ENCODE measurements around the gene PRKN.

Gene PRKN

DNA sequence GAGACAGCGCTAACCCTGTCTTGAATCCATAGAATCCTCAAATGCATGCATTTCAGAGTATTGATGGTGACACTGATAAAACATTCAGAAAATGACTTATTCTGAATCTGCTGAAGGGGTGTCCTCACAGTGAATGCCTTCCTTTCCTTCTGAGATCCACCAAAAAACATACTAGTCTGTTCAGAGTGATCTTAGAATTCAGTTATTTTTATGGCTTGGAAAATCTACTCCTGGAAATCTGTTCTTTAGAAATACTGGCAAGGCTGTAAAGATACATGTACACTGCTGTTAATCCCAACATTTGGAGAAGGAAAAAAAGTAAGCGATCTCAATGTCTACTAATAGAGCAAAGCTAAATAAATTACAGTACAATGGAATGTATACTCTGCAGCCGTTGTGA is 781.1 kb downstream of the PRKN start:
- H3K4me3 ChIP-seq (ENCODE audit: low read depth, low read length) = no peak overlapping the region
- TF ChIP-seq, protein P1, sequence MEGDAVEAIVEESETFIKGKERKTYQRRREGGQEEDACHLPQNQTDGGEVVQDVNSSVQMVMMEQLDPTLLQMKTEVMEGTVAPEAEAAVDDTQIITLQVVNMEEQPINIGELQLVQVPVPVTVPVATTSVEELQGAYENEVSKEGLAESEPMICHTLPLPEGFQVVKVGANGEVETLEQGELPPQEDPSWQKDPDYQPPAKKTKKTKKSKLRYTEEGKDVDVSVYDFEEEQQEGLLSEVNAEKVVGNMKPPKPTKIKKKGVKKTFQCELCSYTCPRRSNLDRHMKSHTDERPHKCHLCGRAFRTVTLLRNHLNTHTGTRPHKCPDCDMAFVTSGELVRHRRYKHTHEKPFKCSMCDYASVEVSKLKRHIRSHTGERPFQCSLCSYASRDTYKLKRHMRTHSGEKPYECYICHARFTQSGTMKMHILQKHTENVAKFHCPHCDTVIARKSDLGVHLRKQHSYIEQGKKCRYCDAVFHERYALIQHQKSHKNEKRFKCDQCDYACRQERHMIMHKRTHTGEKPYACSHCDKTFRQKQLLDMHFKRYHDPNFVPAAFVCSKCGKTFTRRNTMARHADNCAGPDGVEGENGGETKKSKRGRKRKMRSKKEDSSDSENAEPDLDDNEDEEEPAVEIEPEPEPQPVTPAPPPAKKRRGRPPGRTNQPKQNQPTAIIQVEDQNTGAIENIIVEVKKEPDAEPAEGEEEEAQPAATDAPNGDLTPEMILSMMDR (IDR thresholded peaks at IDR 0.05; ENCODE audit: low read depth, low read length, missing control alignments) = no peak
- DNase-seq (ENCODE audit: low read depth) = no peak

DNA sequence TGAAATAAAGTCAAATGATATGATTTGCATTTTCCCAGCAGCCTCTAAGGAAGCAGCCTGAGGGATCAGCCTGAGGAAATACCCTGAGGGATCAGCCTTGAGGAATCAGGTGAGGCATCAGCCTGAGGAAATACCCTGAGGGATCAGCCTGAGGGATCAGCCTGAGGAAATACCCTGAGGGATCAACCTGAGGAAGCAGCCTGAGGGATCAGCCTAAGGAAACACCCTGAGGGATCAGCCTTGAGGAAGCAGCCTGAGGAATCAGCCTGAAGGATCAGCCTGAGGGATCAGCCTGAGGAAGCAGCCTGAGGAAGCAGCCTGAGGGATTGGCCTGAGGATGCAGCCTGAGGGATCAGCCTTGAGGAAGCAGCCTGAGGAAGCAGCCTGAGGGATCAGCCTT is 784.0 kb downstream of the PRKN start:
- TF ChIP-seq, protein P1 (IDR thresholded peaks at IDR 0.05; ENCODE audit: low read depth, low read length, missing control alignments) = no peak
- H3K4me3 ChIP-seq (ENCODE audit: low read depth, low read length) = no peak overlapping the region
- DNase-seq (ENCODE audit: low read depth) = no peak

DNA sequence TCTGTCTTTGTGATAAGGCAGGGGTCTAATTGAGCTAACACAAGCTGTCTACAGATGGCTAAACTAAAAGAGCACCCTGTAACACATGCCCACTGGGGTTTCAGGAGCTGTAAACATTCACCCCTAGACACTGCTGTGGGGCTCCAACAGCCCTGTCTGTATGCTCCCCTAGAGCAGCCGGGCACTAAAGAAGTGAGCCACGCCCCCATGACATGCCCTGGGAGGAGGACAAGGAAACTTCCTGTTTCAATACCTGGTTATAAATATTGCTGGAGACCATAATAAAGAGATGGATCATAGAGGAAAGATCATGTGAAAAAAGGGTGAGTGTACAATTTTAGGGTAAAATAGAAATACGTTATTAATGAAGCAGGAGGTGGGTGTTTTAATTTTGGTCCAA is 786.0 kb downstream of the PRKN start:
- DNase-seq (ENCODE audit: low read depth) = no peak
- no peak overlapping the region for H3K4me3 ChIP-seq (ENCODE audit: low read depth, low read length)
- TF ChIP-seq, protein P1 (IDR thresholded peaks at IDR 0.05; ENCODE audit: low read depth, low read length, missing control alignments) = no peak

DNA sequence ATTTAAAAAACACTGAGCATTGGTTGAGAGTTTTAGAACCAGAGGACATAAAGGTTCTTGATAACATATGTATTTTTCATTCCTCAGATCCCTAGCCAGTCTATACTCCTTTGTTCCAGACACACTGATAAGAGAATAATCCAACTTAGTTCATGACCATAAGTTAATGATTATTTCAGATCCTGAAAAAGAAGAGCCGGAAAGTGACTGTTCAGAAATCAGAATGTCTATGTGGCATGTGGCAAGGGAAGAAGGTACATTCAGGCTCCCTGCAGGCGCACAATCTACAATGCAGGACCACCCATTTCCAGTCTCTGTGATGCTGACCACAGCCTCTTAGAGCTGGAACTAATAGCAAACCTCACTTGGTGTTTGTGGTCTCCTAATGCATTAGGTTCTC is 787.0 kb downstream of the PRKN start:
- no peak overlapping the region for H3K4me3 ChIP-seq (ENCODE audit: low read depth, low read length)
- DNase-seq (ENCODE audit: low read depth) = no peak
- TF ChIP-seq, protein P1 (IDR thresholded peaks at IDR 0.05; ENCODE audit: low read depth, low read length, missing control alignments) = no peak

DNA sequence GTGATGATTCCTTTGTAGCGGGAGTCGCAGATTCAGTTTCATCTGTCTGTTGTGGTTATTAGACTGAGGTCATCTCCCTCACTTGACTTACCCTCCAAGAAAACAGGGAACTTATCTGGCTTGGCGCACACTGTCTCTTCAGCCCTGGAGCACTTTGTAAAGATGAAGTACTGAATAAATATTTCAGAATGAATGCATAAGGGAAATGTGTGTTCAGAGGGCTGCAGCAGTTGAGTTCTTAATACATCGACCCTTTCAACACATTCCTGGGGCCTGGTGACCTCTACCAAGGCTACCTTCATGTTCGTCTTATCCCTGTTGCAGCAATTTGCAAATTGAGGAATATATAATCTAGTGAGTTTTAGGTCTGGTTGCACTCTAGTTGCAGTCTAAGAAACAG is 801.2 kb downstream of the PRKN start:
- no peak for DNase-seq (ENCODE audit: low read depth)
- no peak overlapping the region for H3K4me3 ChIP-seq (ENCODE audit: low read depth, low read length)
- TF ChIP-seq, protein P1 (IDR thresholded peaks at IDR 0.05; ENCODE audit: low read depth, low read length, missing control alignments) = no peak

DNA sequence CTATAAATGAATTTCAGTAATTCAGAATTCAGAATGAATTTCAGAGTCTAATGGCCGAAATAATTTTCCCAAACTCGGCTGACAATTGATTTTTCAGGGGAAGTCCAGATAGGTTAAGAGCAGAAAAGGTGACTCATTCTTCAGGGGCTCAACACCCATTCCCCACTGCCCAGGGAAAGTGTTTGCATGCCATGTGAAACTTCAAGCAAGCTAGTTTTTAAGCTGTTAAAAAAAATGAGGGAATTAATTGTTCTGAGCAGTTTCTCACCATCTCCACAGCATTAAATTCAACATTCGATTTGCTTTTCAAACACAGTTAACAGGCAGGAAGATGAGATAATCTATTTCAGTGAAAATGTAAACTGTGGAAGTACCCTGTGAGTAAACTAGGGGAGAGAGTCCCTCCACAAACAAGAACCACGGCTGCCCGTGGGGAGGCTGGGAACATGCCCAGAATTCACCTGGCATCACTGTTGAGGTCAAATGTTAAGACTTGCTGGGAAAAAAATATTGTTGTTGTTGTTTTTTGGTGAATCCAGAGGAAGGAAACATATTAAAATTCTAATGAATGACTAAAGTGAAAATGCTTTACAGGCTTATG is 803.0 kb downstream of the PRKN start:
- DNase-seq (ENCODE audit: low read depth) = no peak
- H3K4me3 ChIP-seq (ENCODE audit: low read depth, low read length) = no peak overlapping the region

More for the DNA sequence above, 803.0 kb downstream of the PRKN start:
- TF ChIP-seq, protein P1 (IDR thresholded peaks at IDR 0.05; ENCODE audit: low read depth, low read length, missing control alignments) = no peak

Measured in GM12864 (cell line).